PC-3 (cell line): Measurements from ENCODE around the gene TLNRD1. TPM values are rescaled to one million over a fixed set of nuclear protein-coding genes. Genes with fewer than 3 reads are reported as not detected.
"Not testable (repeated sequence)": the region's sequence is repeated elsewhere in the genome, so short reads cannot be mapped to it uniquely, and the experiment has no call there.

Experiments
- ATAC-seq: fragments of 200-7000 bp; cut with Tn5 transposase; 2 replicates; pipeline ENCODE4 v1.9.1; 2020; ENCODE audit warnings: mild to moderate bottlenecking, moderate library complexity
- BruUV-seq: library from RNA; stranded (reverse); fragments of 400-500 nt; replicated peaks from 2 replicates; lab custom pipeline; 2021; lab: Mats Ljungman, UMichigan
- CTCF ChIA-PET: fragments of 300-600 bp; sonication (Branson Sonifier 250); formaldehyde crosslinking; loops from one replicate; lab custom pipeline; 2022; ENCODE audit warnings: antibody characterized with exemption; lab: Charles Lee
- POLR2A ChIA-PET: fragments of 300-600 bp; sonication (Branson Sonifier 250); formaldehyde crosslinking; loops from one replicate; lab custom pipeline; 2022; ENCODE audit warnings: antibody characterized with exemption; ENCODE audit not compliant: unreplicated experiment; lab: Charles Lee
- DNase-seq: peaks from one replicate; pipeline ENCODE4 v3.0.0-alpha.2; 2015
- H2AFZ ChIP-seq: fragments of 300-600 bp; sonication (generic); 2 replicates; pipeline ENCODE4 v1.6.0; 2016; ENCODE audit warnings: antibody characterized with exemption, low read length
- H3F3A ChIP-seq: fragments of 300-600 bp; sonication (generic); one replicate; pipeline ENCODE4 v1.6.0; 2017; ENCODE audit warnings: antibody characterized with exemption, low read length, control low read depth, mild to moderate bottlenecking; ENCODE audit not compliant: unreplicated experiment
- H3K27ac ChIP-seq: fragments of 300-600 bp; sonication (generic); 2 replicates; pipeline ENCODE4 v1.5.1; 2016; ENCODE audit warnings: mild to moderate bottlenecking, low read length
- H3K27me3 ChIP-seq: fragments of 300-600 bp; sonication (generic); 2 replicates; pipeline ENCODE4 v1.6.1; 2016; ENCODE audit warnings: low read length, mixed read lengths
- H3K36me3 ChIP-seq: fragments of 300-600 bp; sonication (generic); 2 replicates; pipeline ENCODE4 v1.6.1; 2016; ENCODE audit warnings: low read depth, mixed run types, low read length, mixed read lengths
- H3K4me1 ChIP-seq: fragments of 300-600 bp; sonication (generic); 2 replicates; pipeline ENCODE4 v1.5.1; 2016; ENCODE audit warnings: low read length; ENCODE audit not compliant: insufficient read depth
- H3K4me2 ChIP-seq: fragments of 300-600 bp; sonication (generic); 2 replicates; pipeline ENCODE4 v1.6.0; 2016; ENCODE audit warnings: low read length
- H3K4me3 ChIP-seq: fragments of 300-600 bp; sonication (generic); 2 replicates; pipeline ENCODE4 v1.5.1; 2016; ENCODE audit warnings: mild to moderate bottlenecking, low read length, mixed read lengths
- H3K79me2 ChIP-seq: fragments of 300-600 bp; sonication (generic); 2 replicates; pipeline ENCODE4 v1.6.1; 2017; ENCODE audit warnings: low read length, mixed read lengths
- H3K9ac ChIP-seq: fragments of 300-600 bp; sonication (generic); 2 replicates; pipeline ENCODE4 v1.6.0; 2016; ENCODE audit warnings: mild to moderate bottlenecking, low read length
- H3K9me2 ChIP-seq: fragments of 300-600 bp; sonication (generic); replicated peaks from 2 replicates; pipeline ENCODE4 v1.6.1; 2016; ENCODE audit warnings: mixed run types, low read length, mixed read lengths
- H3K9me3 ChIP-seq: fragments of 300-600 bp; sonication (generic); 2 replicates; pipeline ENCODE4 v1.6.1; 2016; ENCODE audit warnings: low read length, mixed read lengths
- H4K20me1 ChIP-seq: fragments of 300-600 bp; sonication (generic); 2 replicates; pipeline ENCODE4 v1.6.1; 2016; ENCODE audit warnings: low read length, mixed read lengths
- CTCF ChIP-seq: fragments of 300-600 bp; sonication (generic); conservative IDR thresholded peaks from 2 replicates; pipeline ENCODE4 v1.5.1; 2017; ENCODE audit warnings: antibody characterized with exemption, low read depth, mild to moderate bottlenecking, low read length
- EZH2 ChIP-seq: fragments of 300-600 bp; sonication (generic); IDR thresholded peaks from one replicate; pipeline ENCODE4 v1.6.1; 2017; ENCODE audit warnings: antibody characterized with exemption, mild to moderate bottlenecking, low read length; ENCODE audit not compliant: unreplicated experiment
- EZH2phosphoT487 ChIP-seq: fragments of 300-600 bp; sonication (generic); IDR thresholded peaks from 2 replicates; pipeline ENCODE4 v1.6.1; 2018; ENCODE audit warnings: mild to moderate bottlenecking, antibody characterized with exemption, low read length, borderline replicate concordance
- intact Hi-C: fragments of 100-400 bp; cut with micrococcal nuclease; formaldehyde crosslinking; loops from 2 replicates; pipeline ENCODE4 v1.9.0; 2023
- total RNA-seq: library from RNA; depleted of rRNA; stranded (reverse); fragments of >200 nt; gene quantifications from 2 replicates; pipeline ENCODE4 v1.2.3, GENCODE V29; 2014

Gene TLNRD1
- total RNA-seq, 1 experiment from 2014 or later, result 17.8 TPM

- no peak for DNase-seq
- Histone ChIP-seq H4K20me1 (no peaks in the 10 kb centered on the region), H3K9ac (no peak overlapping the region), H3K4me2 (no peak overlapping the region), H3K79me2 (no peaks in the 10 kb centered on the region), H3K4me3 (no peak overlapping the region), H3F3A (peaks cover 2% of the 10 kb centered on the region), H3K9me2 (no peaks in the 10 kb centered on the region), H2AFZ (no peak overlapping the region), H3K27ac (no peak overlapping the region), H3K36me3 (no peaks in the 10 kb centered on the region), H3K4me1 (peaks cover 33% of the 10 kb centered on the region), H3K9me3 (no peaks in the 10 kb centered on the region), H3K27me3 (no peaks in the 10 kb centered on the region)
- intact Hi-C loops, result loop anchor here (5.0 to 10.0 kb wide), 2 partner anchors 103 to 180 kb away; partner anchors contain the start of gene CEMIP
- ATAC-seq, result no peak
- BruUV-seq, result no TSS peak
- ChIA-PET CTCF (no interaction called here), POLR2A (no interaction called here)
- TF ChIP-seq EZH2 (no peak), EZH2phosphoT487 (no peak), CTCF (no peak)
Observed at GRCh38 chr15:80957556-80957955, 43.2 kb upstream of the TLNRD1 start.

- ChIA-PET CTCF (no interaction called here), POLR2A (no interaction called here)
- no peak overlapping the region for H3K9ac ChIP-seq
- no peak overlapping the region for H3K27ac ChIP-seq
- no peaks in the 10 kb centered on the region for H3K9me2 ChIP-seq
- H3K27me3 ChIP-seq, result no peaks in the 10 kb centered on the region
- H3K4me2 ChIP-seq, result no peak overlapping the region
- peaks cover 2% of the 10 kb centered on the region for H3F3A ChIP-seq
- BruUV-seq, result no TSS peak
- H4K20me1 ChIP-seq, result no peaks in the 10 kb centered on the region
- no peak for TF ChIP-seq EZH2
- no peak for TF ChIP-seq CTCF
- TF ChIP-seq EZH2phosphoT487, result no peak
- no peaks in the 10 kb centered on the region for H3K9me3 ChIP-seq
- intact Hi-C loops, result loop anchor here (5.0 to 10.0 kb wide), 2 partner anchors 103 to 181 kb away; partner anchors contain the start of gene CEMIP
- no peak overlapping the region for H2AFZ ChIP-seq
- no peak overlapping the region for H3K4me3 ChIP-seq
- H3K79me2 ChIP-seq, result no peaks in the 10 kb centered on the region
- ATAC-seq (no peak), DNase-seq (no peak)
- H3K36me3 ChIP-seq, result no peaks in the 10 kb centered on the region
- peaks cover 33% of the 10 kb centered on the region for H3K4me1 ChIP-seq
Observed at GRCh38 chr15:80957976-80958375, 42.7 kb upstream of the TLNRD1 start.

GRCh38 chr15:80958818-80959495, 41.8 kb upstream of the TLNRD1 start:
- ATAC-seq (no peak), DNase-seq (no peak)
- ChIA-PET POLR2A (no interaction called here), CTCF (interaction anchor here (0.7 kb wide), 1 partner anchor 140 kb away, joined by 5 read pairs; no protein-coding TSS in a partner anchor)
- Histone ChIP-seq H2AFZ (no peak overlapping the region), H3K9me2 (no peaks in the 10 kb centered on the region), H3K9ac (no peak overlapping the region), H3K9me3 (no peaks in the 10 kb centered on the region), H3K79me2 (no peaks in the 10 kb centered on the region), H3K4me1 (peaks cover 25% of the 10 kb centered on the region), H3K27me3 (no peaks in the 10 kb centered on the region), H3K36me3 (no peaks in the 10 kb centered on the region), H3K4me3 (no peak overlapping the region), H3K27ac (no peak overlapping the region), H3K4me2 (no peak overlapping the region), H4K20me1 (no peaks in the 10 kb centered on the region), H3F3A (peaks cover 2% of the 10 kb centered on the region)
- intact Hi-C loops, result loop anchor here (5.0 to 10.0 kb wide), 2 partner anchors 104 to 182 kb away; partner anchors contain the start of gene CEMIP
- no peak for TF ChIP-seq CTCF
- no peak for TF ChIP-seq EZH2phosphoT487
- TF ChIP-seq EZH2, result no peak
- BruUV-seq, result no TSS peak

GRCh38 chr15:80965454-80965853, 35.3 kb upstream of the TLNRD1 start:
- H3K27me3 ChIP-seq, POLR2A ChIA-PET, H2AFZ ChIP-seq, ATAC-seq, H3K4me1 ChIP-seq, H3K9me3 ChIP-seq, H3F3A ChIP-seq, H3K27ac ChIP-seq, H3K36me3 ChIP-seq, BruUV-seq, H3K4me3 ChIP-seq, DNase-seq, H3K4me2 ChIP-seq, intact Hi-C loops, H3K79me2 ChIP-seq, H3K9me2 ChIP-seq, H3K9ac ChIP-seq, CTCF ChIA-PET, H4K20me1 ChIP-seq: not testable (repeated sequence)
